Mesenchymal stem cell (in vitro differentiated cells and primary cell): ENCODE measurements around the gene RPTOR.

Source experiments
- DNase-seq: peaks from one replicate; pipeline ENCODE4 v3.0.0-alpha.2; 2013
- H2AFZ ChIP-seq: one replicate; pipeline ENCODE4 v1.6.1; 2013; ENCODE audit warnings: low read depth, mild to moderate bottlenecking, control low read depth, inconsistent platforms, low read length, moderate library complexity
- H2AK5ac ChIP-seq: 2 replicates; pipeline ENCODE4 v1.6.1; 2013; ENCODE audit warnings: low read length, moderate library complexity, mild to moderate bottlenecking, inconsistent platforms; ENCODE audit not compliant: severe bottlenecking
- H2BK120ac ChIP-seq: one replicate; pipeline ENCODE4 v1.6.1; 2013; ENCODE audit warnings: low read depth, mild to moderate bottlenecking, inconsistent platforms, low read length, moderate library complexity
- H2BK12ac ChIP-seq, 2 experiments: one replicate each; pipeline ENCODE4 v1.6.1; 2013; ENCODE audit warnings: inconsistent platforms in 2 of 2, low read length in 2 of 2, mild to moderate bottlenecking in 2 of 2, moderate library complexity in 2 of 2, control low read depth in 1 of 2
- H2BK15ac ChIP-seq: one replicate; pipeline ENCODE4 v1.6.1; 2013; ENCODE audit warnings: mild to moderate bottlenecking, low read depth, inconsistent platforms; ENCODE audit not compliant: poor library complexity, severe bottlenecking
- H2BK5ac ChIP-seq: 2 replicates; pipeline ENCODE4 v1.6.1; 2013; ENCODE audit warnings: low read depth, mild to moderate bottlenecking, low read length, control low read depth, inconsistent platforms; ENCODE audit not compliant: poor library complexity, severe bottlenecking
- H3K14ac ChIP-seq, 2 experiments: one replicate each; pipeline ENCODE4 v1.6.1; 2013; ENCODE audit warnings: inconsistent platforms in 2 of 2, low read length in 2 of 2, control low read depth in 1 of 2, mild to moderate bottlenecking in 1 of 2, moderate library complexity in 1 of 2
- H3K18ac ChIP-seq, 2 experiments: one replicate each; pipeline ENCODE4 v1.6.1; 2013; ENCODE audit warnings: inconsistent platforms in 2 of 2, low read length in 2 of 2, control low read depth in 1 of 2, low read depth in 1 of 2, mild to moderate bottlenecking in 1 of 2
- H3K23ac ChIP-seq, 2 experiments: one replicate each; pipeline ENCODE4 v1.6.1; 2013; ENCODE audit warnings: inconsistent platforms in 2 of 2, low read length in 2 of 2, mild to moderate bottlenecking in 2 of 2, moderate library complexity in 2 of 2, control low read depth in 1 of 2
- H3K27ac ChIP-seq: 2 replicates; pipeline ENCODE4 v1.5.1; 2013; ENCODE audit warnings: mild to moderate bottlenecking, moderate library complexity, low read length, control low read depth, inconsistent platforms; ENCODE audit not compliant: poor library complexity, severe bottlenecking
- H3K27me3 ChIP-seq, 2 experiments: 2 replicates each; pipeline versions ENCODE4 v1.6.1 to v1.7.0; 2013; ENCODE audit warnings: low read length in 2 of 2, mild to moderate bottlenecking in 2 of 2, moderate library complexity in 2 of 2, control low read depth in 1 of 2, inconsistent platforms in 1 of 2; ENCODE audit not compliant: control insufficient read depth in 1 of 2, insufficient read depth in 1 of 2
- H3K36me3 ChIP-seq, 2 experiments: 2 replicates each; pipeline versions ENCODE4 v1.6.1 to v1.7.0; 2013; ENCODE audit warnings: low read length in 2 of 2, control low read depth in 1 of 2, inconsistent platforms in 1 of 2, low read depth in 1 of 2, mild to moderate bottlenecking in 1 of 2; ENCODE audit not compliant: insufficient read depth in 2 of 2, control insufficient read depth in 1 of 2
- H3K4ac ChIP-seq, 2 experiments: one replicate each; pipeline ENCODE4 v1.6.1; 2013; ENCODE audit warnings: inconsistent platforms in 2 of 2, low read length in 2 of 2, mild to moderate bottlenecking in 2 of 2, moderate library complexity in 2 of 2, control low read depth in 1 of 2, low read depth in 1 of 2
- H3K4me1 ChIP-seq: 2 replicates; pipeline ENCODE4 v1.6.1; 2013; ENCODE audit warnings: low read depth, low read length, control low read depth; ENCODE audit not compliant: control insufficient read depth, insufficient read depth
- H3K4me2 ChIP-seq: 2 replicates; pipeline ENCODE4 v1.6.1; 2013; ENCODE audit warnings: low read length, mild to moderate bottlenecking, inconsistent platforms; ENCODE audit not compliant: poor library complexity, severe bottlenecking
- H3K4me3 ChIP-seq, 2 experiments: 2 replicates each; pipeline versions ENCODE4 v1.5.1 to v1.7.0; 2013; ENCODE audit warnings: low read length in 2 of 2, mild to moderate bottlenecking in 2 of 2, control low read depth in 1 of 2, low read depth in 1 of 2; ENCODE audit not compliant: insufficient read depth in 1 of 2
- H3K79me1 ChIP-seq: replicated peaks from 2 replicates; pipeline ENCODE4 v1.6.1; 2013; ENCODE audit warnings: mild to moderate bottlenecking, control low read depth, low read length, inconsistent platforms; ENCODE audit not compliant: poor library complexity, severe bottlenecking
- H3K9ac ChIP-seq: 2 replicates; pipeline ENCODE4 v1.7.0; 2013; ENCODE audit warnings: mild to moderate bottlenecking, low read length, moderate library complexity
- H3K9me3 ChIP-seq: 2 replicates; pipeline ENCODE4 v1.7.0; 2013; ENCODE audit warnings: mild to moderate bottlenecking, low read length; ENCODE audit not compliant: control insufficient read depth
- H4K8ac ChIP-seq: one replicate; pipeline ENCODE4 v1.6.1; 2013; ENCODE audit warnings: inconsistent platforms, mild to moderate bottlenecking, low read length, moderate library complexity
- H4K91ac ChIP-seq: one replicate; pipeline ENCODE4 v1.6.1; 2013; ENCODE audit warnings: mild to moderate bottlenecking, low read length, inconsistent platforms
- whole genome bisulfite sequencing: methylation state at CpG from one replicate; pipeline ENCODE4 v1.1.7; 2013; ENCODE audit warnings: mixed read lengths; 5-methylcytosine and 5-hydroxymethylcytosine counted together

The RPTOR gene

GRCh38 chr17:80616705-80617104 is 72.1 kb downstream of the RPTOR start:
- DNase-seq: no peak
- Histone ChIP-seq H3K4me3 (no peak overlapping the region), H2AK5ac (no peak overlapping the region), H3K14ac (no peak overlapping the region), H2BK5ac (no peak overlapping the region), H4K8ac (no peak overlapping the region), H3K4me2 (no peak overlapping the region), H3K27ac (no peak overlapping the region), H2BK15ac (no peak overlapping the region), H3K4ac (no peak overlapping the region), H3K79me1 (peaks cover 38% of the 10 kb centered on the region), H3K27me3 (no peaks in the 10 kb centered on the region), H3K23ac (no peak overlapping the region), H2AFZ (no peak overlapping the region), H3K9me3 (no peaks in the 10 kb centered on the region), H3K36me3 (no peaks in the 10 kb centered on the region), H2BK12ac (no peak overlapping the region), H3K4me1 (peaks cover 15% of the 10 kb centered on the region), H3K9ac (no peak overlapping the region), H3K18ac (no peak overlapping the region), H2BK120ac (no peak overlapping the region), H4K91ac (no peak overlapping the region)
- 97% methylated on average over 3 of the region's 6 CpGs for WGBS

- H2AK5ac ChIP-seq: no peak overlapping the region
- H3K79me1 ChIP-seq: peaks cover 33% of the 10 kb centered on the region
- no peak for DNase-seq
- no peak overlapping the region for H3K23ac ChIP-seq
- H4K91ac ChIP-seq: no peak overlapping the region
- no peak overlapping the region for H3K18ac ChIP-seq
- H3K27ac ChIP-seq: no peak overlapping the region
- no peaks in the 10 kb centered on the region for H3K9me3 ChIP-seq
- H3K27me3 ChIP-seq: no peaks in the 10 kb centered on the region
- no peak overlapping the region for H2BK15ac ChIP-seq
- no peak overlapping the region for H3K4me2 ChIP-seq
- no peaks in the 10 kb centered on the region for H3K36me3 ChIP-seq
- H2BK12ac ChIP-seq: no peak overlapping the region
- H3K4me3 ChIP-seq: no peak overlapping the region
- H4K8ac ChIP-seq: no peak overlapping the region
- H3K4ac ChIP-seq: no peak overlapping the region
- no peak overlapping the region for H2BK120ac ChIP-seq
- WGBS: 91% methylated on average over 8 of the region's 9 CpGs
- H2AFZ ChIP-seq: no peak overlapping the region
- H3K14ac ChIP-seq: no peak overlapping the region
- no peak overlapping the region for H2BK5ac ChIP-seq
- H3K4me1 ChIP-seq: peaks cover 15% of the 10 kb centered on the region
- H3K9ac ChIP-seq: no peak overlapping the region
Measured at GRCh38 chr17:80618304-80618703, 73.7 kb downstream of the RPTOR start.

GRCh38 chr17:80619535-80620235 is 75.0 kb downstream of the RPTOR start:
- Histone ChIP-seq H3K4me2 (no peak overlapping the region), H3K27me3 (no peaks in the 10 kb centered on the region), H3K18ac (no peak overlapping the region), H3K14ac (no peak overlapping the region), H2BK120ac (no peak overlapping the region), H3K79me1 (peaks cover 32% of the 10 kb centered on the region), H2AK5ac (no peak overlapping the region), H2BK5ac (no peak overlapping the region), H2AFZ (no peak overlapping the region), H3K4me1 (peaks cover 11% of the 10 kb centered on the region), H4K8ac (no peak overlapping the region), H3K4ac (no peak overlapping the region), H3K9ac (no peak overlapping the region), H3K4me3 (no peak overlapping the region), H2BK12ac (no peak overlapping the region), H4K91ac (no peak overlapping the region), H3K27ac (no peak overlapping the region), H2BK15ac (no peak overlapping the region), H3K36me3 (no peaks in the 10 kb centered on the region), H3K23ac (no peak overlapping the region), H3K9me3 (no peaks in the 10 kb centered on the region)
- no peak for DNase-seq
- 74% methylated on average over 8 of the region's 9 CpGs for WGBS

- Histone ChIP-seq H3K18ac (peak overlapping the region in 1 of 2 experiments; percentile 13), H3K4me3 (no peak overlapping the region), H3K9ac (no peak overlapping the region), H3K4ac (no peak overlapping the region), H3K9me3 (no peaks in the 10 kb centered on the region), H3K27ac (no peak overlapping the region), H3K4me1 (peaks cover 9% of the 10 kb centered on the region), H3K4me2 (no peak overlapping the region), H3K36me3 (peaks cover 4% of the 10 kb centered on the region in 2 experiments), H2BK5ac (no peak overlapping the region), H2AK5ac (no peak overlapping the region), H2BK15ac (no peak overlapping the region), H4K91ac (no peak overlapping the region), H3K23ac (no peak overlapping the region), H2AFZ (no peak overlapping the region), H3K27me3 (no peaks in the 10 kb centered on the region), H2BK120ac (no peak overlapping the region), H3K14ac (no peak overlapping the region), H2BK12ac (no peak overlapping the region), H3K79me1 (peaks cover 29% of the 10 kb centered on the region), H4K8ac (no peak overlapping the region)
- WGBS: 90% methylated on average over 25 of the region's 25 CpGs
- DNase-seq: no peak
Measured at GRCh38 chr17:80621335-80621996, 76.8 kb downstream of the RPTOR start.
